GM13977 (cell line): ENCODE measurements around the gene NOS1AP.

ENCODE experiments used
- DNase-seq: peaks from one replicate; pipeline ENCODE4 v3.0.0; 2012; ENCODE audit warnings: low spot score
- CTCF ChIP-seq: IDR thresholded peaks from 2 replicates; pipeline ENCODE4 v1.5.1; 2012; ENCODE audit warnings: mild to moderate bottlenecking, control low read depth; ENCODE audit not compliant: insufficient read depth; ENCODE audit errors: extremely low read depth, missing control alignments
- in situ Hi-C: fragments of 300-500 bp; cut with MboI; formaldehyde crosslinking; loops from one replicate; pipeline ENCODE4 v1.12.0; 2022; ENCODE audit warnings: low sequenced_read_pairs, low pct_unique_long_range_greater_than_20kb, mixed read lengths, inconsistent platforms; ENCODE audit not compliant: unreplicated experiment

The NOS1AP gene

GRCh38 chr1:162314206-162314605 is 244.7 kb downstream of the NOS1AP start:
- no peak for DNase-seq
- no peak for TF ChIP-seq CTCF
- in situ Hi-C loops: no loop called here

GRCh38 chr1:162315673-162316072 is 246.2 kb downstream of the NOS1AP start:
- in situ Hi-C loops: no loop called here
- no peak for TF ChIP-seq CTCF
- no peak for DNase-seq

- TF ChIP-seq CTCF: no peak
- in situ Hi-C loops: no loop called here
- DNase-seq: no peak
These were observed 246.7 kb downstream of the NOS1AP start for GRCh38 chr1:162316187-162316586.

- in situ Hi-C loops: no loop called here
- no peak for DNase-seq
- no peak for TF ChIP-seq CTCF
These were observed 248.1 kb downstream of the NOS1AP start for GRCh38 chr1:162317621-162318020.

- DNase-seq: no peak
- TF ChIP-seq CTCF: no peak
- in situ Hi-C loops: no loop called here
These were observed 250.1 kb downstream of the NOS1AP start for GRCh38 chr1:162319493-162320175.

GRCh38 chr1:162321809-162322422 is 252.4 kb downstream of the NOS1AP start:
- DNase-seq: no peak
- TF ChIP-seq CTCF: no peak
- in situ Hi-C loops: no loop called here
